ENCODE measurements around the gene NCK2. TPM values are rescaled to one million over a fixed set of nuclear protein-coding genes. Genes with fewer than 3 reads are reported as not detected.
"Not testable (repeated sequence)": the region's sequence is repeated elsewhere in the genome, so short reads cannot be mapped to it uniquely, and the experiment has no call there.

NCK2 gene
- total RNA-seq, 1 donor from 2014 or later = 92.5 TPM

DNA sequence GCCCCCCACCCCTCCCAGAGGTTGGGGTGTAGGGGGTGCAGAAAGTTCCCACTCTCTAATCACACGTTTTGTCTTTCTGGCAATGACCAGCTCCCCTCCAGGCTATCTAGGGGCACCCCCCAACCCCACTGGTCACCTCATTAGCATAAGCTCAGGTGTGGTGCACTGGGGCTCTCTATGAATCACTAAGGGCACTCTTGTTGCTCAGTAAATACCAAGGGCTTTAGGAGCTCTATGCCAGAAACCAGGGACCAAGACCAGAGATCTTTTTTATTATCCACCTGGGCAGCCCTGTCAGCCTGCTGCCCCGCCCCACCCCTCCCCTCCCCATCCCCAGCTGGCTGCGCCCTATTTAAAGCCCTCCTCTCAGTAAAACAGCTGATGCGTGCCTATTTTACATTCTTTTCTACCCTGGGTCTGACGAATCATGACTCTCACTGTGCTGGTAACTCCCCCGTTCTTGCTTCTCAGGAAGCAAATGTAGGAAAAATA lies 24.3 kb downstream of the NCK2 start:
- peak overlapping the region; percentile 63 for H3K27ac Mint-ChIP-seq
- H3K4me3 Mint-ChIP-seq (ENCODE audit: low read depth) = no peak overlapping the region
- peaks cover 27% of the 10 kb centered on the region for H3K4me1 Mint-ChIP-seq (ENCODE audit: low read depth)
- TF ChIP-seq, protein P1, sequence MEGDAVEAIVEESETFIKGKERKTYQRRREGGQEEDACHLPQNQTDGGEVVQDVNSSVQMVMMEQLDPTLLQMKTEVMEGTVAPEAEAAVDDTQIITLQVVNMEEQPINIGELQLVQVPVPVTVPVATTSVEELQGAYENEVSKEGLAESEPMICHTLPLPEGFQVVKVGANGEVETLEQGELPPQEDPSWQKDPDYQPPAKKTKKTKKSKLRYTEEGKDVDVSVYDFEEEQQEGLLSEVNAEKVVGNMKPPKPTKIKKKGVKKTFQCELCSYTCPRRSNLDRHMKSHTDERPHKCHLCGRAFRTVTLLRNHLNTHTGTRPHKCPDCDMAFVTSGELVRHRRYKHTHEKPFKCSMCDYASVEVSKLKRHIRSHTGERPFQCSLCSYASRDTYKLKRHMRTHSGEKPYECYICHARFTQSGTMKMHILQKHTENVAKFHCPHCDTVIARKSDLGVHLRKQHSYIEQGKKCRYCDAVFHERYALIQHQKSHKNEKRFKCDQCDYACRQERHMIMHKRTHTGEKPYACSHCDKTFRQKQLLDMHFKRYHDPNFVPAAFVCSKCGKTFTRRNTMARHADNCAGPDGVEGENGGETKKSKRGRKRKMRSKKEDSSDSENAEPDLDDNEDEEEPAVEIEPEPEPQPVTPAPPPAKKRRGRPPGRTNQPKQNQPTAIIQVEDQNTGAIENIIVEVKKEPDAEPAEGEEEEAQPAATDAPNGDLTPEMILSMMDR (IDR thresholded peaks at IDR 0.05; ENCODE audit: unreplicated experiment) = no peak
- H3K27me3 Mint-ChIP-seq = no peaks in the 10 kb centered on the region
- no peak for DNase-seq (ENCODE audit: low spot score, unreplicated experiment)
- peaks cover 5% of the 10 kb centered on the region for H3K36me3 Mint-ChIP-seq (ENCODE audit: insufficient read depth)
- no peaks in the 10 kb centered on the region for H3K9me3 Mint-ChIP-seq (ENCODE audit: low read depth)

- H3K4me3 Mint-ChIP-seq (ENCODE audit: low read depth) = no peak overlapping the region
- TF ChIP-seq, protein P1 (IDR thresholded peaks at IDR 0.05; ENCODE audit: unreplicated experiment) = peak; percentile 43
- no peak for DNase-seq (ENCODE audit: low spot score, unreplicated experiment)
Observed at GRCh38 chr2:105769504-105769903, 24.8 kb downstream of the NCK2 start.

GRCh38 chr2:105770149-105770548 lies 25.4 kb downstream of the NCK2 start:
- DNase-seq (ENCODE audit: low spot score, unreplicated experiment) = no peak
- Mint-ChIP-seq H3K27me3 (no peaks in the 10 kb centered on the region), H3K4me1 (ENCODE audit: low read depth) (peaks cover 33% of the 10 kb centered on the region), H3K27ac (no peak overlapping the region), H3K36me3 (ENCODE audit: insufficient read depth) (peaks cover 5% of the 10 kb centered on the region), H3K4me3 (ENCODE audit: low read depth) (no peak overlapping the region), H3K9me3 (ENCODE audit: low read depth) (no peaks in the 10 kb centered on the region)
- TF ChIP-seq, protein P1 (IDR thresholded peaks at IDR 0.05; ENCODE audit: unreplicated experiment) = no peak

More at GRCh38 chr2:105769504-105769903, 24.8 kb downstream of the NCK2 start:
- Mint-ChIP-seq H3K9me3 (ENCODE audit: low read depth) (no peaks in the 10 kb centered on the region), H3K36me3 (ENCODE audit: insufficient read depth) (peaks cover 5% of the 10 kb centered on the region), H3K4me1 (ENCODE audit: low read depth) (peaks cover 31% of the 10 kb centered on the region), H3K27me3 (no peaks in the 10 kb centered on the region), H3K27ac (no peak overlapping the region)

DNA sequence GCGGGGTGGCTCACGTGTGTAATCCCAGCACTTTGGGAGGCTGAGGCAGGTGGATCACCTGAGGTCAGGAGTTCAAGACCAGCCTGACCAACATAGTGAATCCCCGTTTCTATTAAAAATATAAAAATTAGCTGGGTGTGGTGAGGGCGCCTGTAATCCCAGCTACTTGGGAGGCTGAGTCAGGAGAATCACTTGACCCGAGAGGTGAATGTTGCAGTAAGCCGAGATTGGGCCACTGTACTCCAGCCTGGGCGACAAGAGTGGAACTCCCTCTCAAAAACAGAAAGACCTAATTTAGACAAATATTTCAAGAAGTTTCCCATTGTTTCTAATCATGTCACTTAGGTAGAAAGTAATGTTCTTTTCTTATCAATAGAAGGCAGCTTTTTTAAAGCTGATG lies 26.6 kb downstream of the NCK2 start:
- H3K4me1 Mint-ChIP-seq (ENCODE audit: low read depth) = peaks cover 41% of the 10 kb centered on the region
- H3K36me3 Mint-ChIP-seq (ENCODE audit: insufficient read depth); H3K9me3 Mint-ChIP-seq (ENCODE audit: low read depth); H3K27ac Mint-ChIP-seq; H3K27me3 Mint-ChIP-seq; DNase-seq (ENCODE audit: low spot score, unreplicated experiment); H3K4me3 Mint-ChIP-seq (ENCODE audit: low read depth): not testable (repeated sequence)

DNA sequence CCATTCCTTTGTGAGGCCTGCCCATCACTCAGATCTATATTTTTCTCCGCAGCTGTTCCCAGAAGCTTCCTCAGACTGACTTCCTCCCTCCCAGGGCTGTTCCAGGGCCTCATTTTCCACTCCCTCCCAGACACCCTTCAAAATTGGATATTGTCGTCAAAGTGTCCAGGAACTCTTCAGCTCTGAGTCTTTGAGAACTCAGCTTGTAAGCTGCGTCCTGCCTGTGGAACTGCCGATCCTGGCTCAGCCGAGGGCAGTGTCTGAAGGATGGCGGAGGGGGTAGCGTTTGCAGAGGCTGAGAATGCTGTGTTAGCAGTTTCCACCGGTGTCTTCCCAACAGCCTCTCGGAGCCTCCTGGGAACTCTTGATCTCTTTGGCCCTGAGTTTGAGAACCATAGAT lies 27.1 kb downstream of the NCK2 start:
- H3K4me1 Mint-ChIP-seq (ENCODE audit: low read depth) = peaks cover 37% of the 10 kb centered on the region

GRCh38 chr2:105772362-105772761 lies 27.6 kb downstream of the NCK2 start:
- no peaks in the 10 kb centered on the region for H3K27me3 Mint-ChIP-seq
- H3K27ac Mint-ChIP-seq = peak overlapping the region; percentile 11
- H3K4me3 Mint-ChIP-seq (ENCODE audit: low read depth) = no peak overlapping the region
- DNase-seq (ENCODE audit: low spot score, unreplicated experiment) = no peak
- H3K36me3 Mint-ChIP-seq (ENCODE audit: insufficient read depth) = no peaks in the 10 kb centered on the region
- TF ChIP-seq, protein P1 (IDR thresholded peaks at IDR 0.05; ENCODE audit: unreplicated experiment) = no peak
- peaks cover 33% of the 10 kb centered on the region for H3K4me1 Mint-ChIP-seq (ENCODE audit: low read depth)
- no peaks in the 10 kb centered on the region for H3K9me3 Mint-ChIP-seq (ENCODE audit: low read depth)

More for the DNA sequence above, 27.1 kb downstream of the NCK2 start:
- Mint-ChIP-seq H3K4me3 (ENCODE audit: low read depth) (no peak overlapping the region), H3K9me3 (ENCODE audit: low read depth) (no peaks in the 10 kb centered on the region), H3K27ac (peak overlapping the region; percentile 84), H3K27me3 (no peaks in the 10 kb centered on the region), H3K36me3 (ENCODE audit: insufficient read depth) (peaks cover 3% of the 10 kb centered on the region)
- DNase-seq (ENCODE audit: low spot score, unreplicated experiment) = no peak
- TF ChIP-seq, protein P1 (IDR thresholded peaks at IDR 0.05; ENCODE audit: unreplicated experiment) = no peak
